SK-N-SH (cell line): ENCODE data around the gene SIK1. TPM values are rescaled to one million over a fixed set of nuclear protein-coding genes. Genes with fewer than 3 reads are reported as not detected.
"Not testable (repeated sequence)": the region's sequence is repeated elsewhere in the genome, so short reads cannot be mapped to it uniquely, and the experiment has no call there.

Experiments
- CTCF ChIA-PET: fragments of 300-600, 350-600 bp; formaldehyde crosslinking; extraction: SDS; loops from one replicate; lab custom pipeline; 2021; lab: Yijun Ruan, JAX
- POLR2A ChIA-PET: fragments of 350-600 bp; sonication (Branson Sonifier 250); formaldehyde crosslinking; extraction: SDS; loops from one replicate; lab custom pipeline; 2020; ENCODE audit warnings: antibody characterized with exemption, inconsistent platforms; lab: Yijun Ruan, JAX
- DNase-seq: peaks from one replicate; pipeline ENCODE4 v3.0.0; 2012
- H2AFZ ChIP-seq: fragments of 200-600 bp; sonication (generic); 2 replicates; pipeline ENCODE4 v1.8.1; 2016; ENCODE audit warnings: antibody characterized with exemption, mild to moderate bottlenecking, low read depth
- H3F3A ChIP-seq: fragments of 200-600 bp; sonication (generic); replicated peaks from 2 replicates; pipeline ENCODE3; 2016; ENCODE audit warnings: antibody characterized with exemption, mild to moderate bottlenecking; ENCODE audit not compliant: insufficient read depth
- H3K27ac ChIP-seq, 2 experiments: fragments of 200-500 bp in 1 of 2; fragments of 200-600 bp in 1 of 2; sonication (Bioruptor generic) in 1 of 2; sonication (generic), shearing (Covaris generic) in 1 of 2; 2 replicates each; pipeline versions ENCODE4 v1.5.1 to v1.6.1; 2014 to 2016; ENCODE audit warnings: low read depth in 2 of 2, inconsistent platforms in 1 of 2, low read length in 1 of 2, mild to moderate bottlenecking in 1 of 2, mixed read lengths in 1 of 2
- H3K27me3 ChIP-seq: fragments of 200-600 bp; sonication (generic), shearing (Covaris generic); 2 replicates; pipeline ENCODE4 v1.6.1; 2016; ENCODE audit warnings: mixed run types; ENCODE audit not compliant: insufficient read depth
- H3K36me3 ChIP-seq, 2 experiments: fragments of 200-500 bp in 1 of 2; fragments of 200-600 bp in 1 of 2; sonication (Bioruptor generic) in 1 of 2; sonication (generic) in 1 of 2; replicated peaks in 1 of 2; 2 replicates each; pipeline versions ENCODE3 to v1.5.1; 2014 to 2016; ENCODE audit warnings: low read length in 1 of 2, mild to moderate bottlenecking in 1 of 2; ENCODE audit not compliant: insufficient read depth in 2 of 2, control insufficient read depth in 1 of 2
- H3K4me1 ChIP-seq, 2 experiments: fragments of 200-500 bp in 1 of 2; fragments of 200-600 bp in 1 of 2; sonication (Bioruptor generic) in 1 of 2; sonication (generic), shearing (Covaris generic) in 1 of 2; 2 replicates each; pipeline versions ENCODE4 v1.5.1 to v1.6.1; 2014 to 2016; ENCODE audit warnings: low read depth in 1 of 2, low read length in 1 of 2, mixed run types in 1 of 2; ENCODE audit not compliant: insufficient read depth in 2 of 2, control insufficient read depth in 1 of 2
- H3K4me2 ChIP-seq: fragments of 200-600 bp; sonication (generic), shearing (Covaris generic); 2 replicates; pipeline ENCODE4 v1.6.1; 2017; ENCODE audit warnings: mixed run types
- H3K4me3 ChIP-seq, 2 experiments: fragments of 200-500 bp in 1 of 2; fragments of 200-600 bp in 1 of 2; sonication (Bioruptor generic) in 1 of 2; sonication (generic), shearing (Covaris generic) in 1 of 2; 2 replicates each; pipeline versions ENCODE4 v1.5.1 to v1.8.1; 2014 to 2016; ENCODE audit warnings: low read depth in 2 of 2, inconsistent platforms in 1 of 2, low read length in 1 of 2, mild to moderate bottlenecking in 1 of 2, mixed read lengths in 1 of 2, moderate library complexity in 1 of 2
- H3K79me2 ChIP-seq: fragments of 200-600 bp; sonication (generic); 2 replicates; pipeline ENCODE4 v1.8.1; 2017; ENCODE audit warnings: mild to moderate bottlenecking; ENCODE audit not compliant: insufficient read depth
- H3K9ac ChIP-seq: fragments of 200-600 bp; sonication (generic); 2 replicates; pipeline ENCODE4 v1.6.1; 2017; ENCODE audit warnings: mixed run types
- H3K9me2 ChIP-seq: fragments of 200-600 bp; sonication (generic); 2 replicates; pipeline ENCODE4 v1.6.1; 2017; ENCODE audit warnings: mixed run types
- H3K9me3 ChIP-seq: fragments of 200-600 bp; sonication (generic); 2 replicates; pipeline ENCODE4 v1.6.1; 2017; ENCODE audit warnings: mixed run types, mild to moderate bottlenecking, moderate library complexity
- H4K20me1 ChIP-seq: fragments of 200-600 bp; sonication (generic); 2 replicates; pipeline ENCODE4 v1.6.1; 2017; ENCODE audit warnings: mild to moderate bottlenecking, mixed run types; ENCODE audit not compliant: insufficient read depth
- WGBS: methylation state at CpG from one replicate; pipeline ENCODE4 v1.1.6; 2017; ENCODE audit warnings: low lambda C conversion rate; 5-methylcytosine and 5-hydroxymethylcytosine counted together
- polyA plus RNA-seq, 3 experiments: library from polyadenylated mRNA; depleted of rRNA; stranded (reverse); fragments of >200 nt; gene quantifications; 2 replicates each; pipeline ENCODE4 v1.2.3, GENCODE V29; 2012

Gene SIK1
- polyA plus RNA-seq, 1 of the 3 experiments (the other 2 are of a cell fraction), result 3.8 TPM

- H3F3A ChIP-seq, CTCF ChIA-PET, H3K9me3 ChIP-seq, H3K9me2 ChIP-seq, POLR2A ChIA-PET, H3K4me2 ChIP-seq, H3K27me3 ChIP-seq, H2AFZ ChIP-seq, H3K36me3 ChIP-seq, H4K20me1 ChIP-seq, H3K4me3 ChIP-seq, H3K9ac ChIP-seq, H3K4me1 ChIP-seq, DNase-seq, H3K27ac ChIP-seq, H3K79me2 ChIP-seq: not testable (repeated sequence)
- WGBS, result no CpG with 5 or more reads among the region's 12 CpGs
Measured at GRCh38 chr21:43442571-43442970, 15.6 kb upstream of the SIK1 start.

DNA sequence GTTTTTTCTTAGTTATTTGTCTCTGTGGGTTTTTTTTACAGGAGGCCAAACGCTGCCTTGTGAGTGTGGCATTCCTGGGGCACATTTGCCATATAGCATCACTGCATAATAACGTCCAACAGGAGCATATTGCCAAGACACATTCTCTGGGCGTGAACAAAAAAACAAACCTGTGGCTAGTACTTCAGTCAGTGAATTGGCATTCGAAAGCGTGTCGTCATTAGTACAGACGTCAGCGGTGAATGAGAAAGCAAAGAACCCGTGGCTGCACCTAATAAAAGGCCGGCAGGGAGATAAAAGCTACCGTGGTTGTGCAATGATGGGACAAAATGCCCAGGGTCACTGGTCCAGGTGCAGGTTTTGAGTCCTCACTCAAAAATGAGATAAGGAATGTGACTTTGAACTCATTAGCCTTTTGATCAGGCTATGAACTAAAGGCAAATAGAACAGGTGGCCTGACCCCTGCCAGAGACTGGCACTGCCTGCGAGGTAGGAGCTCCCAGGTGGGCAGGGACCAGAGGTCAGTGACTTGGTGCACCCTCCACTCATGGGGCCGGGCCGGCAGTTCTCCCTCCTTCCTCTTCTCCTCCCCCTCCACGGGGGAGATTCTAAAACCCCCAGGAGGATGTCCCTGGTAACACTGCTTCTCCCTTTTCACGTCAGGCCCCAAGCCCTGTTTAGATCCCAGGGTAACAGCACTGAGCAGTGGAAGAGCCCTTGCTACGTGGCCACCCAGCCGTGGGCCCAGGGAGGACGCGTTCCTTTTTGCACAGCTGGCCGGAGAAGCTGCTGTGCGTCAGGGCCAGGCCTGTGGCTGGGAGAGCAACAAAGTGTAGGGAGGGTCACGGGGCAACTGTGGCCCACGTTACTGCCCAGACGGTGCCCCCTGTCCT is 14.2 kb upstream of the SIK1 start:
- H2AFZ ChIP-seq, H3K79me2 ChIP-seq, H3F3A ChIP-seq, H3K36me3 ChIP-seq, DNase-seq, H3K9me3 ChIP-seq, H3K27ac ChIP-seq, H3K4me3 ChIP-seq, H3K27me3 ChIP-seq, H3K9me2 ChIP-seq, H3K4me2 ChIP-seq, H3K9ac ChIP-seq, CTCF ChIA-PET, POLR2A ChIA-PET, H4K20me1 ChIP-seq, H3K4me1 ChIP-seq: not testable (repeated sequence)
- WGBS, result no CpG with 5 or more reads among the region's 25 CpGs

- H3F3A ChIP-seq, POLR2A ChIA-PET, CTCF ChIA-PET, H4K20me1 ChIP-seq, H3K79me2 ChIP-seq, DNase-seq, H3K27me3 ChIP-seq, H3K9ac ChIP-seq, H3K27ac ChIP-seq, H3K4me2 ChIP-seq, H3K36me3 ChIP-seq, H2AFZ ChIP-seq, H3K9me3 ChIP-seq, H3K9me2 ChIP-seq, H3K4me1 ChIP-seq, H3K4me3 ChIP-seq: not testable (repeated sequence)
- no CpG with 5 or more reads among the region's 6 CpGs for WGBS
Measured at GRCh38 chr21:43439316-43440075, 12.6 kb upstream of the SIK1 start.

GRCh38 chr21:43436272-43436671 is 9.3 kb upstream of the SIK1 start:
- H3K9me3 ChIP-seq, CTCF ChIA-PET, DNase-seq, POLR2A ChIA-PET, H3K4me2 ChIP-seq, H4K20me1 ChIP-seq, H3K36me3 ChIP-seq, H3K4me1 ChIP-seq, H2AFZ ChIP-seq, H3K27me3 ChIP-seq, H3F3A ChIP-seq, H3K9ac ChIP-seq, H3K4me3 ChIP-seq, H3K27ac ChIP-seq, H3K79me2 ChIP-seq, H3K9me2 ChIP-seq: not testable (repeated sequence)
- WGBS, result no CpG with 5 or more reads among the region's 9 CpGs

- H3K27me3 ChIP-seq, POLR2A ChIA-PET, H3F3A ChIP-seq, H3K9me2 ChIP-seq, H3K79me2 ChIP-seq, CTCF ChIA-PET, DNase-seq, H3K36me3 ChIP-seq, H3K4me3 ChIP-seq, H2AFZ ChIP-seq, H3K9ac ChIP-seq, H4K20me1 ChIP-seq, H3K27ac ChIP-seq, H3K4me1 ChIP-seq, H3K4me2 ChIP-seq, H3K9me3 ChIP-seq: not testable (repeated sequence)
- no CpG with 5 or more reads among the region's 12 CpGs for WGBS
Measured at GRCh38 chr21:43433340-43434136, 6.6 kb upstream of the SIK1 start.

GRCh38 chr21:43430830-43431416 is 4.0 kb upstream of the SIK1 start:
- H3K9ac ChIP-seq, H3K9me3 ChIP-seq, H3K4me1 ChIP-seq, H3F3A ChIP-seq, H3K27me3 ChIP-seq, H4K20me1 ChIP-seq, H3K27ac ChIP-seq, H3K4me3 ChIP-seq, CTCF ChIA-PET, H3K4me2 ChIP-seq, H3K36me3 ChIP-seq, H3K79me2 ChIP-seq, POLR2A ChIA-PET, H3K9me2 ChIP-seq, DNase-seq, H2AFZ ChIP-seq: not testable (repeated sequence)
- no CpG with 5 or more reads among the region's 17 CpGs for WGBS
